ENCODE measurements around the gene RANBP6.

DNA sequence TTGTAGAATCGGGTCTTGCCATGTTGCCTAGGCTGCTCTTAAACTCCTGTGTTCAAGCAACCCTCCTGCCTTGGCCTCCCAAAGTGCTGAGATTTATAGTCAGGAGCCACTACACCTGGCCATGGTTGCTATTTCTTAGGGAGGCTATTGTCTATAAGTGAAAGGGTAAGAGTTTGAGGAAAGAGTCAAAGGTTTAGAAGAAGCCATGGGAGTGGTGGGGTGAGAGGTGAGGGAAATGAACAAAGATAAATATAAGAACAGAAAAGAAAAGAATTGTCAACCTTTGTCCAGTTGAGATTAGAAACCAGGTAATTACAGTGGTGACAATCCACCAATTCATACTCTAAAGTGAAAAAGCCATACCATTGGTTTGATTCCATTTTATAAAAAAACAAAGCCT lies 32.6 kb upstream of the RANBP6 start:
- TF ChIP-seq EZH2 (IDR thresholded peaks at IDR 0.05; ENCODE audit: borderline replicate concordance, low read length): no peak
- TF ChIP-seq, protein P1, sequence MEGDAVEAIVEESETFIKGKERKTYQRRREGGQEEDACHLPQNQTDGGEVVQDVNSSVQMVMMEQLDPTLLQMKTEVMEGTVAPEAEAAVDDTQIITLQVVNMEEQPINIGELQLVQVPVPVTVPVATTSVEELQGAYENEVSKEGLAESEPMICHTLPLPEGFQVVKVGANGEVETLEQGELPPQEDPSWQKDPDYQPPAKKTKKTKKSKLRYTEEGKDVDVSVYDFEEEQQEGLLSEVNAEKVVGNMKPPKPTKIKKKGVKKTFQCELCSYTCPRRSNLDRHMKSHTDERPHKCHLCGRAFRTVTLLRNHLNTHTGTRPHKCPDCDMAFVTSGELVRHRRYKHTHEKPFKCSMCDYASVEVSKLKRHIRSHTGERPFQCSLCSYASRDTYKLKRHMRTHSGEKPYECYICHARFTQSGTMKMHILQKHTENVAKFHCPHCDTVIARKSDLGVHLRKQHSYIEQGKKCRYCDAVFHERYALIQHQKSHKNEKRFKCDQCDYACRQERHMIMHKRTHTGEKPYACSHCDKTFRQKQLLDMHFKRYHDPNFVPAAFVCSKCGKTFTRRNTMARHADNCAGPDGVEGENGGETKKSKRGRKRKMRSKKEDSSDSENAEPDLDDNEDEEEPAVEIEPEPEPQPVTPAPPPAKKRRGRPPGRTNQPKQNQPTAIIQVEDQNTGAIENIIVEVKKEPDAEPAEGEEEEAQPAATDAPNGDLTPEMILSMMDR (IDR thresholded peaks at IDR 0.05; ENCODE audit: low read length): no peak

Measured in OCI-LY1 (cell line).